GM21367 (cell line): ENCODE measurements around the gene COX6B1.
"Not testable (repeated sequence)": the region's sequence is repeated elsewhere in the genome, so short reads cannot be mapped to it uniquely, and the experiment has no call there.

ENCODE experiments used
- ATAC-seq: cut with Tn5 transposase; IDR thresholded peaks from one replicate; pipeline ENCODE4 v1.9.1; 2021; ENCODE audit not compliant: unreplicated experiment

COX6B1 gene

DNA sequence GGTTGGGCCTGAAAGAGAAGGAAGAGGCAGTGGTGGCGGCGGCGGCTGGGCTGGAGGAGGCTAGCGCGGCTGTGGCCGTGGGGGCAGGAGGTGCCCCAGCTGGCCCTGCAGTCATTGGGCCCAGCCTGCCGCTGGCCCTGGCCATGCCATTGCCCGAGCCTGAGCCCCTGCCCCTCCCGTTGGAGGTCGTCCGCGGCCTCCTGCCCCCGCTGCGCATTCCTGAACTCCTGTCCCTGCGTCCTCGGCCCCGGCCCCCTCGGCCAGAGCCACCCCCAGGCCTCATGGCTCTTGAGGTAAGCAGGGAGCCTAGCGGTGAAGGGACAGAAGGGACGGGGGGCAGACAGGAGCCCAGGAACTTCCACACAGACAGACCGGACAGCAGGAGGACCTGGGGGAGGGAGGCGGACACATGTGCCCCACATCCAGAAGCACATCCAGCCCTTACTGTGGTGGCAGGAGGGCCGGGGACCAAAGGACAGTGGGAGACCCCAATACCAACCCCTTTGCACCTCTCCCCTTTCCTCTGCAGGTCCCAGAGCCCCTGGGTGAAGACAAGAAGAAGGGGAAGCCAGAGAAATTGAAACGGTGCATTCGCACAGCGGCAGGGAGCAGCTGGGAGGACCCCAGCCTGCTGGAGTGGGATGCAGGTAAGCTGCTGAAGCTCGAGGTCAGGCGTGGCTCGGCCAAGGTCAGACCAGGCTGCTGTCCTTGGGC is 14.2 kb upstream of the COX6B1 start:
- no peak for ATAC-seq

GRCh38 chr19:35636651-35637050 is 11.5 kb upstream of the COX6B1 start:
- ATAC-seq: no peak

DNA sequence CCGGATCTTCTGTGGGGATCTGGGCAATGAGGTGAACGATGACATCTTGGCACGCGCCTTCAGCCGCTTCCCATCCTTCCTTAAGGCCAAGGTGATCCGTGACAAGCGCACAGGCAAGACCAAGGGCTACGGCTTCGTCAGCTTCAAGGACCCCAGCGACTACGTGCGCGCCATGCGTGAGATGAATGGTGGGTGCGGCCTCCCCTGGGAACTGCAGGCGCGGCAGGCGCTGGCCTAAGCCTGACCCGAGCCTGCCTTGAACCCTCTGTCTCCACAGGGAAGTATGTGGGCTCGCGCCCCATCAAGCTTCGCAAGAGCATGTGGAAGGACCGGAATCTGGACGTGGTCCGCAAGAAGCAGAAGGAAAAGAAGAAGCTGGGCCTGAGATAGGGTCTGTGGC is 11.0 kb upstream of the COX6B1 start:
- no peak for ATAC-seq

GRCh38 chr19:35639321-35639639 is 8.8 kb upstream of the COX6B1 start:
- ATAC-seq: no peak

GRCh38 chr19:35639863-35640262 is 8.3 kb upstream of the COX6B1 start:
- no peak for ATAC-seq

DNA sequence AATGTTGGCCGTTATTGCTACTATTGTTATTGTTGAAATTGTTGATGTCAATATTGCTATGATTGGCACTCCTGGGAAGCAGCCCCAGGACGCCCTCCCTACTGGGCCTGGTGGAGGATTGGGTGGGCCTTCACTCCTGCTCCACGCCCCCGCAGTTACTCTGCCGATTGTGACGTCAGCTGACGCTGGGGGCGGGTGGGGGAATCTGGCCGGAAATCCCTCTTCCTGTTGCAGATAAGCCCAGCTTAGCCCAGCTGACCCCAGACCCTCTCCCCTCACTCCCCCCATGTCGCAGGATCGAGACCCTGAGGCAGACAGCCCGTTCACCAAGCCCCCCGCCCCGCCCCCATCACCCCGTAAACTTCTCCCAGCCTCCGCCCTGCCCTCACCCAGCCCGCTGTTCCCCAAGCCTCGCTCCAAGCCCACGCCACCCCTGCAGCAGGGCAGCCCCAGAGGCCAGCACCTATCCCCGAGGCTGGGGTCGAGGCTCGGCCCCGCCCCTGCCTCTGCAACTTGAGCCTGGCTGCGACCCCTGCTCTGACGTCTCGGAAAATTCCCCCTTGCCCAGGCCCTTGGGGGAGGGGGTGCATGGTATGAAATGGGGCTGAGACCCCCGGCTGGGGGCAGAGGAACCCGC is 6.5 kb upstream of the COX6B1 start, which contains the start of gene ETV2:
ETV2 (plus strand) TSS at position 231 of the 637 bp plus-strand sequence. CDS start 716 bp downstream, outside the sequence.
- ATAC-seq: no peak

- no peak for ATAC-seq
These were observed 5.8 kb upstream of the COX6B1 start for GRCh38 chr19:35642312-35642711.

- no peak for ATAC-seq
These were observed 5.3 kb upstream of the COX6B1 start for GRCh38 chr19:35642798-35643254.

DNA sequence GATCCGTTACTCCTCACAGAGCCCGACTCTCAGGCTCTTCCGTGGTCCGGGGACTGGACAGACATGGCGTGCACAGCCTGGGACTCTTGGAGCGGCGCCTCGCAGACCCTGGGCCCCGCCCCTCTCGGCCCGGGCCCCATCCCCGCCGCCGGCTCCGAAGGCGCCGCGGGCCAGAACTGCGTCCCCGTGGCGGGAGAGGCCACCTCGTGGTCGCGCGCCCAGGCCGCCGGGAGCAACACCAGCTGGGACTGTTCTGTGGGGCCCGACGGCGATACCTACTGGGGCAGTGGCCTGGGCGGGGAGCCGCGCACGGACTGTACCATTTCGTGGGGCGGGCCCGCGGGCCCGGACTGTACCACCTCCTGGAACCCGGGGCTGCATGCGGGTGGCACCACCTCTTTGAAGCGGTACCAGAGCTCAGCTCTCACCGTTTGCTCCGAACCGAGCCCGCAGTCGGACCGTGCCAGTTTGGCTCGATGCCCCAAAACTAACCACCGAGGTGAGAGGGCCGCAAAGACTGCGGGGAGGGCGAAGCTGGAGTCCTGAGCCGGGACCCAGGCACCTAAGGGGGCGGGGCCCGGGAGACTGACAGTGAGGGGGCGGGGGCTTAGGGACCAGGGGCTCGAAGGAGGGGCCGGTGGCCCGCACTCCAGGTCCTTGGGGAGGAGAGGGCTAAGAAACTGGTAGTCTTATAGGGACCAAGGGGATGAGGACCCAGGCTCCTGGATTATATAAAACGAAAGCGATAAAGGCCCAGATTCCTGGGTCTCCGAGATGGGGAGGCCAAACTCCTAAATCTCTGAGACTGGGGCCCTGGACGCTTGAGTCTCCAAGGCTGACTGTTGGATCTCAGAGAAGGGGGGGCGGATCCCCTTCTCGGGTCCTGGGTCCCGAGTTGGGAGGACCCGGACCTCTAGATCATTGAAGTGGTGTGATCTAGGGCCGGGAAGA is 4.6 kb upstream of the COX6B1 start:
- no peak for ATAC-seq

- ATAC-seq: peak; percentile 60
These were observed 3.7 kb upstream of the COX6B1 start for GRCh38 chr19:35644206-35644986.

DNA sequence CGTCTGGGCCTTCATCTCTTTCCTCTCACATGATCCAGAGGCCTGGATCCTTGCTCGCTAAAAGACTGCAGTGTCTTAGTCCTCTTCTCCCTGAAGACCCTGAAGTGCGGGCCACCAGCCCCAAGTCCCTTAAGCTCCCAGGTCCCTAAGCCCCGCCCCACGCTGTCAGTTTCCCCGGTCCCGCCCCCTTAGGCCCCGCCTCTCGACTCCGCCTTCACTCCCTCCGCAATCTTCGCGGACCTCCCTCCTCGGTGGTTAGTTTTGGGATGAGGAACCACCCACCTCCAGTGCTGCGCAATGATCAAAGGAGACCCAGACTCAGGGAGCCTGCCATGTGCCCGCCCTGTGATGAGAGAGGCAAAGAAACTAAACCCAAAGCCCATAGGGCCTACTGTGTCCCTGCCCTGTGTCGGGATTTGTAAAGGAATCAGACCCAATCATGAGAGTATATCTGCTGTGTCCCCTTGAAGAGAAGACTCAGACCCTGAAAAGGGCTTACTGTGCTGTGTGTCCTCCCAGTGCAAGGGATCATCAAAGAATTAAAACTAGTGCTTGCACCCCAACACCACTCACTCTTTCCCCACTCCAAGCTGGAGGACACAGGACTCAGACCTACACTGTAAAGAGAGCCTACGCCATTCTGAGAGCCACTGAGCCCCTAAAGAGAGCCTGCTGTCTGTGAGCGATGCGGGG is 3.0 kb upstream of the COX6B1 start:
- no peak for ATAC-seq

DNA sequence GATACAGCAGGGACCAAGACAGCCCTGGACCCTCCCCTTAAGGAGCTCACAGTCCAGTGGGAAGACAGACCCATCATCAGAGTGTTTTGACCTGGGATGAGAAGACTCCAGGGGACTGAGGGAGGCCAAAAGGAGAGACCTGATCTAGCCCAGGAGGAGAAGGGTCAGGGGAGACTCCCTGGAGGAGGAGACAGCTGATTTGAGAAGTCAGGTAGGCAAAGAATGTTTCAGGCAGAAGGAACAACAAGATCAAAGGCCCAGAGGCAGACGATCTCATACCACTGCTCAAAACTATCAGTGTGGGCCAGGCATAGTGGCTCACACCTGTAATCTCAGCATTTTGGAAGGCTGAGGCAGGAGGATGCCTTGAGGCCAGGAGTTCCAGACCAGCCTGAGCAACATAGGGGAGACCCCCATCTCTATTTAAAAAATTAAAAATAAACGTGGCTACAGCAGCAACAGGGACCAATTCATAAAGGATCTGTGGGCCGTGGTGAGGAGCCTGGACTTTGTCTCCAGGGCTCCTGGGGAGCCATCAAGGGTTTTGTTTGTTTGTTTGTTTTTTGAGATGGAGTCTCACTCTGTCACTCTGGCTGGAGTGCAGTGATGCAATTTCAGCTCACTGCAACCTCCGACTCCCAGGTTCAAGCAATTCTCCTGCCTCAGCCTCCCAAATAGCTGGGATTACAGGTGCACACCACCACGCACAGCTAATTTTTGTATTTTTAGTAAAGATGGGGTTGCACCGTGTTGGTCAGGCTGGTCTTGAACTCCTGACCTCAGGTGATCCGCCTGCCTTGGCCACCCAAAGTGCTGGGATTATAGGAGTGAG is 2.2 kb upstream of the COX6B1 start:
- no peak for ATAC-seq

DNA sequence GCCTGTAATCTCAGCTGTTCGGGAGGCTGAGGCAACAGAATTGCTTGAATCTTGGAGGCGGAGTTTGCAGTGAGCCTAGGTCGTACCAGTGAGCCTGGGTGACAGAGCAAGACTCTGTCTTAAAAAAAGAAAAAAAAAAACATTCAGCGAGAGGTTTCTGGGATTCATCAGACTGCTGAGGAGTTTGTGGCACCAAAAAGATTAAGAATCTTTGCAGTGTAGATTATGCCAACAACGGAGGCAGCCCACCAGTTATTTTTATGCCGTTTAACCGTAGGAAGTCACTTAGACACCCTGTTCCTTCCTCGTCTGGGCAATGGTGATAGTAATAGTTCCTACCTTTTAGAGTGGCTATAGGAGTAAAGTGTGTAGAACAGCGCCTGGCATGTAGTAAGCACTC is 2.5 kb downstream of the COX6B1 start:
- no peak for ATAC-seq

DNA sequence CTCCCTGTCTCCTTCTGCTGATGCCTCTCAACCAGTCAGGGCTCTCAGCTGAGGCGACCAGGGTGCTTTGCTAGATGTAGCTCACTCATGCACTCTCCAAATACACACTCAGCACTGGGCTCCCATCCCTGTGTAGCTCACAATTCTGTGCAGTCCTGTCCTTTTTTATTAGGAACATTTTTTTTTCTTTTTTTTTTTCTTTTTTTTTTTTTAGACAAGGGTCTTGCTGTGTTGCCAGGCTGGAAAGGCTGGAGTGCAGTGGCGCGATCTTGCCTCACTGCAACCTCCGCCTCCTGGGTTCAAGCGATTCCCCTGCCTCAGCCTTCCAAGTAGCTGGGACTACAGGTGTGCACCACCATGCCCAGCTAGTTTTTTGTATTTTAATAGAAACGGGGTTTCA is 6.7 kb downstream of the COX6B1 start:
- ATAC-seq: not testable (repeated sequence)

DNA sequence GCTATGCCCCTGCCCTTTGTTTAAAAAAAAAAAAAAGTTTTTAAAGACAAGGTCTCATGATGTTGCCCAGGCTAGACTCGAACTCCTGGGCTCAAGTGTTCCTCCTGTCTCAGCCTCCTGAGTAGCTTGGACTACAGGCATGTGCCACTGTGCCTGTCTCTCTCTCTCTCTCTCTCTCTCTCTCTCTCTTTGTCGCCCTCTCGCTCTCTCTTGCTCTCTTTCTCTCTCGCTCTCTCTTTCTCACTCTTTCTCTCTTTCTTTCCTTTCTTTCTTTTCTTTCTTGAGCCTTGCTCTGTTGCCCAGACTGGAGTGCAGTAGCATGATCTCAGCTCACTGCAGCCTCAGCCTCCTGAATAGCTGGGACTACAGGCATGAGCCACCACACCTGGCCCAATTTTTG is 7.5 kb downstream of the COX6B1 start:
- ATAC-seq: no peak

GRCh38 chr19:35656700-35657099 is 8.6 kb downstream of the COX6B1 start:
- ATAC-seq: no peak

DNA sequence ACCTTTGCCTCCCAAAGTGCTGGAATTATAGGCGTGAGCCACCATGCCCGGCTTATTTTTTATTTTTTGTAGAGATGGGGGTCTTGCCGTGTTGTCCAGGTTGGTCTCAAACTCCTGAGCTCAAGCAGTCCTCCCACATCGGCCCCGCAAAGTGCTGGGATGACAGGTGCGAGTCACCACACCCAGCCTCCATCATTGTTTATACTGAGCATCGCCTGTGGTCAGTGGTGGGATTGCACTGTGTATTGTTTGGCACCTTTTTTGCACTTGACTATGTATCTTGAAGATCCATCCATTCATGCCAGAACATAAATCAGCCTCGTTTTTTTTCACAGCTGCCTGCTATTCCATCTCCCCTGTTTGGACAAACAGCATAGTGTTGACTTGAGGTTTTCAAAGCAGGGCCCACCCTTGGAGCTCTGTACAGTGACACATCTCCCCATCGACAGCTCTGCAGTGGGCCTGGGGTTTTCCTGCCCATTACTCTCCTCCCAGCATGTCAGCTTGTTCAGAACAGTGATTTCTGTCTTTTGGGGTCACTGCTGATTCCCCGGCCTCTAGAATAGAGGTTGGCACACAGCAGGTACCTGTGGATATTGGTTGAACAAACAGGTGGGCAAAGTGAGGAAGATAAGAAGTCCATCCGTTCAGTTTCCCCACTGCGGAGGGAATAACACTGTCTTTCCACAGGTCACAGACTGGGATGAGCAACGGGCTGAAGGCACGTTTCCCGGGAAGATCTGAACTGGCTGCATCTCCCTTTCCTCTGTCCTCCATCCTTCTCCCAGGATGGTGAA is 10.0 kb downstream of the COX6B1 start:
- no peak for ATAC-seq

DNA sequence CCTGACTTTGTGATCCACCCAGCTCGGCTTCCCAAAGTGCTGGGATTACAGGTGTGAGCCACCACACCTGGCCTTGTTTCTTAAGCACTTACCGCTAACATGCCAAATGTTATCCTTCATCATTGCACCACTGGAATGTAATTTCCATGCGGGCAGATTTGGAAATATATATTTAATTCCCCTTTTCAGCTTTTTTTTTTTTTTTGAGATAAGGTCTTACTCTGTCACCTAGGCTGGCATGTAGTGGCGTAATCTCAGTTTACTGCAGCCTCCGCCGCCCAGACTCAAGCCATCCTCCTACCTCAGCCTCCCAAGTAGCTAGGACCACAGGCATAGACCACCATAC is 13.8 kb downstream of the COX6B1 start:
- no peak for ATAC-seq

- ATAC-seq: no peak
These were observed 15.9 kb downstream of the COX6B1 start for GRCh38 chr19:35663981-35664380.
